ENCODE measurements around the gene MAP1LC3B. TPM values are rescaled to one million over a fixed set of nuclear protein-coding genes. Genes with fewer than 3 reads are reported as not detected.

The MAP1LC3B gene
- polyA plus RNA-seq, 1 donor from 2014 or later: 141 TPM

DNA sequence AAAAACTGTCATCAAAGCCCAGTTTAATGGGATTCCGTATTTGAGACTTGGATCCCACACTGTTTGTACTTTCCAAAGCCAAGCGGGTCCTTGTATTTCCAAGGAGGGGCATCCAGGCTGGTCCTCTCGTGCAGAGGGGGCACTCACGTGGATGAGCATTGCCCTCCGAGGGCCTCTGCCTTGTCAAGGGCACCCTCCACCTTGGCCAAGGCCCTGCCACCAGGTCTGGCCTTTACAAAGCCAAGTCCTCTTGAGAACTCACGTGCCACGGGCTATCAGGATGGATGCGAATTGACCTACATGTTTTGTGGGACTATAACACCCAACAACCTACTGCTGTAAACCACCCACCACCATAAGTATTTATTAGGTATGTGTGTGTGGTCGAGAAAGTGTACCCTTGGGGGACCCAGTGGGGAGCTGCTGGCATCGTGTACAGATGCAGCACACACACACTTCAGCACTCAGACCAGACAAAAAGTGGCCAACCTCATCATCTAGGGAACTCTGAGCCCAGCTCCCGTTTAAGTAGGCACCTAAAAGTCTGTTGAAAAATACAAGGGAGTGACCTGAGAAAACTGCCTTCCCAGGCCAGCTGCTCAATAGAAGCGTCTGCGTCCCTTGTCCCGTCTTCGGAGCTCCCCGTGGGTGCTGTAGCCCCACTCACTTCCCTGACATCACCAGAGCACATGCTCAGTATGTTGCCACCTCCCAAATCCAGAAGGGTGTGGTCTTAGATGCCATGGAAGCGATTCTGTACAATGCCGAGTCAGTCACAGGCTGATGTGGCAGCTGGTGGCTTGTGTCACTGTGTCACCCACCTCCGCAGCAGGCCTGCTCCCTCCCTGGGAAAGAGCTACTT is 12.9 kb downstream of the MAP1LC3B start:
- Mint-ChIP-seq H3K4me3 (no peak overlapping the region), H3K27me3 (no peaks in the 10 kb centered on the region), H3K4me1 (peaks cover 5 to 11% (median 7%) of the 10 kb centered on the region in 3 donors), H3K9me3 (no peaks in the 10 kb centered on the region), H3K36me3 (peaks cover 13% of the 10 kb centered on the region), H3K27ac (peak overlapping the region in 1 of 3 donors; percentile 35)

DNA sequence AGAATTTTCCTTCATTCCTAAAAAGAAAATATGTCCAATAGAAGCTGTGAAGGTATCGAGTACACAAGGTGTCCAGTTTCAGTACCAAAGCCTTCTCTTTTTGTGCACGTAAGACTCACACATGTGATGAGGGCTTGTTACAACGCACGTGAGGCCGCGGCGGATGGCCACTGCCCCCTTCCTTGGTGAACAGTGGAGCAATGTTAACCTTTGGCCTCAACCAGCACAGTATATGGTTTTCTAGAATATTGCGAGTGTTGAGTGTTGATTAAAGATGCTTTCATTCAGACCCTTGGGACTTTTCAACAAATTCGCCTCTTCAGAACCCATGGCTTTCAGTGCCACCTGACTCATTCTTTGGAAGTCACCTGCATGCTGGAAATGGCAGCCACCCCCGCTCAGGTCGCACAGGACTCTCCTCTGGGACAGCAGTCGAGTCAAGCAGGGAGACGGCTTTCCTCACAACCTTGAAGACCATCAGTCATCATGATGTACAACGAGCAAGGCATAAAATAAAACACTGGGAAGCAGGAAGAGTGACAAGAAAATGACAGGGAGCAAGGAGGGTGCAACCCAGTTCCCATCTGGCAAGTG is 14.5 kb downstream of the MAP1LC3B start:
- Mint-ChIP-seq H3K36me3 (peaks cover 11% of the 10 kb centered on the region), H3K27ac (peak overlapping the region in 1 of 3 donors; percentile 81), H3K27me3 (no peaks in the 10 kb centered on the region), H3K4me3 (no peak overlapping the region), H3K9me3 (no peaks in the 10 kb centered on the region), H3K4me1 (peaks cover 5 to 11% (median 7%) of the 10 kb centered on the region in 3 donors)

DNA sequence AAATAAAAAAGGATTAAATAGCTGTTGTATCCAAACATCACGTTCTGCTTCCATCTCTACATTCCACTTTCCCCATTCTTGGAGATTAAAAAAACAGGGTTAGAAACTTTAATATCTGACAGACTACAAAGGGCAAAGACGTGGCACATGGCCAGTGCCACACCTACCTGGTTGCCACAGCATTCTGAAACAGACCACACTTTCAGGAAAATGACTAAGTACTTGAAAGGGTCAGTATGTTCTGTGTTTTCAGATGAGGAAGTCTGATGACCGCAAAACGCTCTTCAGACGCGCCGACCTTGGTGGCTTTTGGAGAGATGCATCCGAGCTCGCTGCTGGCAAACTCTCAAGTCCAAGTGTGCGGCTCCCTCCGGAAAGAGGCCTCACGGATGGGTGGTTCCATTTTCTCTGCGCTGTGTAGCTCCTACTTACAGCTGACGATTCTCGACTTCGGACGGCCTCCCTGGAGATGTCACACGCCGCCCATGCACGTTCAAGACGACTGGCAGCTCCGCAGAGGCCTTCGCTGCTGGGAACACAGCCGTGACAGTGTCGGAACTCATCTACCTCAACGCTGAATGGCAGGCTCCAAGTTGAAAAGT is 15.5 kb downstream of the MAP1LC3B start:
- Mint-ChIP-seq H3K4me1 (peaks cover 5 to 11% (median 7%) of the 10 kb centered on the region in 3 donors), H3K4me3 (peak overlapping the region in 3 of 4 donors; percentile 11 to 72 (median 63)), H3K27me3 (no peaks in the 10 kb centered on the region), H3K36me3 (peaks cover 11% of the 10 kb centered on the region), H3K27ac (peak overlapping the region in 2 of 3 donors; percentile 25 to 81), H3K9me3 (no peaks in the 10 kb centered on the region)

DNA sequence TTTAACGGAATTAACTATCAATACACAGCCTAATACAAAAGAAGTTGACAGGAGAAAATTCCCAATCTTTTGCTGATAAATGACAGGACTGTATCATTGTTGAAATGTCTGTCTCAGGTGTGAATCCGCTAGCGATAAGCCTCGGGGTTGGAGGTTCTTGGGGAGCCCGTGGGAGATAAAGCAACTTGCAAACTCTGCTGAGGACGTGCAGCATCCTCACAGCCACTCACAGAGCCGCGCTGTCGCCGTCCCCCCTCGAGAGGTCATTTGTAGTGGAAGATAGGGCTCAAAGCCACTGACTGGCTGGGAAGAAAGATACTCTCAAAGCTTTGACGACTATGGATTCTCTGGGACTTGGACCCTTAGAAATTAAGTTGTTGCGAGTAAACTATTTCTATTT is 17.0 kb downstream of the MAP1LC3B start:
- H3K27me3 Mint-ChIP-seq: no peaks in the 10 kb centered on the region
- H3K9me3 Mint-ChIP-seq: no peaks in the 10 kb centered on the region
- no peak overlapping the region for H3K4me3 Mint-ChIP-seq
- no peak overlapping the region for H3K27ac Mint-ChIP-seq
- peaks cover 5 to 11% (median 7%) of the 10 kb centered on the region in 3 donors for H3K4me1 Mint-ChIP-seq
- H3K36me3 Mint-ChIP-seq: peaks cover 8% of the 10 kb centered on the region

DNA sequence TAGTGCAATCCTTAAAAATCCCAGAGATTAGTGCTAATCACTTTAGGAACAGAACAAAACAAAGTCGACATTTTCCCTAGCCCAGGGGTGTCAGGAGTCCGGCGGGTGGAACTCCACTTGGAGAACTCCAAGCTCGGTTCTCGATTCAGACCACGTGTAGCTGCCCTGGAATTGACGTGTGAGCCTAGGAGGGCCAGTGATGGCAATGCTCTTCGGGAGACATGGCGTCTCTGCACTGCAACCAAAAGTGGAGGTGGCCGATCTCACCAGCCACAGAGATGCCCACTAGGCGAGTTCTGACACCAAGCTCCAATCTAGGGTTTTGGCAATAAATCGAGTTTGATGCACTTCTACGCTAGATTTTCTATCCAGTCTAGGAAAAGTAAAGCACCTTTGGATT is 17.6 kb downstream of the MAP1LC3B start:
- no peak overlapping the region for H3K4me3 Mint-ChIP-seq
- H3K36me3 Mint-ChIP-seq: peaks cover 7% of the 10 kb centered on the region
- H3K4me1 Mint-ChIP-seq: peaks cover 5 to 13% (median 7%) of the 10 kb centered on the region in 3 donors
- no peaks in the 10 kb centered on the region for H3K9me3 Mint-ChIP-seq
- H3K27me3 Mint-ChIP-seq: no peaks in the 10 kb centered on the region
- H3K27ac Mint-ChIP-seq: no peak overlapping the region

DNA sequence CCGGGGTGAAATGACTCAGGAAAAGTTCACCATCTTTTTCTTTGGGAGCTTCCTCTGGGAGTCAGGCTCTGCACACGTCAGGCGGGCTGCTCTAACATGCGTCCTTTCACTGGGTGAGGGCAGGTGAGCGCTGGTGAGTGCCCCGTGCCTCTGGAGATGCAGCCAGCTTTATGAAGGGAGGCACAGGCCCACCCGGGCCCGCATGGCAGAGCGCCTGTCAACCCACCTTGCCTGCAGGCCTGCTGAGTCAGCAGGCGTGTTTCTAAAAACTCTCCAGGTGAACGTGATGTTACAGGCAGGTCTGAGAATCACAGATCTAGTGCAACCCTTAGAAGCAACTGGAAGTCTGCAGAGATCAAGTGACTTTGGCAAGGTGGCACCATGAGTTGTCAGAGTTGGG is 18.4 kb downstream of the MAP1LC3B start:
- no peak overlapping the region for H3K4me3 Mint-ChIP-seq
- H3K9me3 Mint-ChIP-seq: no peaks in the 10 kb centered on the region
- peaks cover 5% of the 10 kb centered on the region for H3K36me3 Mint-ChIP-seq
- H3K27ac Mint-ChIP-seq: no peak overlapping the region
- H3K4me1 Mint-ChIP-seq: peaks cover 5 to 13% (median 7%) of the 10 kb centered on the region in 3 donors
- H3K27me3 Mint-ChIP-seq: peaks cover 2% of the 10 kb centered on the region

DNA sequence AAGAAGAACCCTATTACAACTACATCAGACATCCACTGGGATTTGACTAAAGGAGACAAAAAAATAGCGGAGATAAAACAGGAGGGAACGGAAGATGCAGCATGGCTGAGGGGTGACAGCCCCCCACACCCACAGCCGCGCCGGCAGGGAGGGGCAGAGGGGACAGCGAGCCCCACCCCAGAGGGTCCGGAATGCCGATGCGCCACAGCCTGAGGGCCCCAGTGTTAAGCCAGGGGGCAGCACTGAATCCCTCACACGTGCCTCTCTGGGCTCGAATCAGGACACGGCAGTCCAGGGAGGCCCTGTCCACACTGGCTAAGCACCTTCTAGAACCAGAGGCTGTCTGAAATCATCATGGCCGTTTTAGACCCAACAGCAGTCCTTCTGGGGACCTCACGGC is 18.8 kb downstream of the MAP1LC3B start:
- H3K27me3 Mint-ChIP-seq: peaks cover 2% of the 10 kb centered on the region
- H3K4me3 Mint-ChIP-seq: no peak overlapping the region
- peaks cover 5 to 13% (median 7%) of the 10 kb centered on the region in 3 donors for H3K4me1 Mint-ChIP-seq
- H3K27ac Mint-ChIP-seq: no peak overlapping the region
- H3K9me3 Mint-ChIP-seq: no peaks in the 10 kb centered on the region
- peaks cover 3% of the 10 kb centered on the region for H3K36me3 Mint-ChIP-seq

DNA sequence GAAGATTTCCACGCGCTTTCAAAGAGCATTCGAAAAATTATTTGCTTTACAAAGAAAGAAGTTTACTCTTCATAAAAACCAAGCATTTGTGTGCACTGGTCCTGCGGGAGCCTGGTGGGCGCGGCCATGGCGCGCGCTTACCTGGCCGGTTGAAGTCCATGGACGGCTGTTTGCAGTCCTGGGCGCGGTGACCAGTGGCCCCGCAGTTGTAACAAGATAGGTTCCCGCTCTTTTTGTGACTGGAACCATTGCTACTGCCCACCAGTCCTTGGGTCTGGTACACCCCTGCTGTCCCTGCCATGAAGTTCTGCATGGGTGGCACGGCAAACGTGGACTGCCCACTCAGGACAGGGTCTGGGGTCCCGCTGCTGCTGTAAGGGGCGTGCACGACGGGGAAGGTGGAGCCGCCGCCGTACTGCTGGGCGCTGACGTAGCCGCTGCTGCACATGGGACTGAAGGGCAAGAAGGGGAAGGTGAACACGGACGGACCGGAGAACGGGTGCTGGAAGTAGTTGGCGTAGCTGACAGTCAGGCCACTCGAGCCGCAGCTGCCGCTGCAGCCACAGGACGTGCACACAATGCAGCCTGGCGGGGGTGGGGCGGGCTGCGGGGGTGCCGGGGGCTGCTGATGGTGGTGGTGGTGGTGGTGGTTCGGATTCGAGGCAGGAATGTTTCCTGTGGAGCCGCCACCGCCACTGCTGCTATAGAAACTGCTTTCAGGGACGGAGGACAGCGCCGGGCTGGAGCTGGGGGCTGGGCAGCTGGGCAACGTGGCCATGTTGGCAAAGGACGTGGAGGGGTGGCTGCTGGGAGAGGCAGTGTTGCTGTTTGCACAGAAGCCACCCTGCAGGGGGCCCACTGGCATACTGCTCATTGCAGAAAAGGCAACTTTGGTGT is 19.5 kb downstream of the MAP1LC3B start:
- Mint-ChIP-seq H3K27me3 (peaks cover 2% of the 10 kb centered on the region), H3K4me3 (no peak overlapping the region)

DNA sequence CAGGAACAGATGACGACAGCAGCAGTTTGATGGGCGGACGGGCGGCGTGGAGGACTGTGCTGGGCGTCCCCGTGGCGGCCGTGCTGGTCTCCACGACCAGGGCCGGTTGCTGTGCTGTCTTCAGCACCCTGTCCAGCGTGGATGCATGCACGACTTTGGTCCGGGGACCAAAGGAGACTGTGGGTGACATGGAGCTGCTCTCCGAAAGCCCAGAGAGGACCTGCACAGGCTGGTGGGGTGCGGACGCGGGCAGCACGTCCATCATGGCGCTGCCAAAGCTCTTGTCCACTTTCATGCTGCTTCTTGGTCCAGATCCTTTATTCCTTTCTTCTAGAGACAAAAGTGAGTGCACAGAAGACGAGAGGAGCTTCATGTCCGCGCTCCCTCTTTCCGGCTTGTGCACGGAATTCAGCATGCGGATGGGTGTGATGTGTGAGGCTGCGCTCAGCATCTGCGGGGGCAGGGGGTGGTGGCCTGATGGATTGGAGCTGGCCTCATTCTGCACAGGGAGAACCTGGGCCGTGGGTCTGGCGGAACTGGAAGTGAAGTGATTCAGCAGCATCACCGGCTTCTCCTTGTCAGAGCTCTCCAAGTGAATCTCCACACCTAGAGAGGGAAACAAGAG is 20.3 kb downstream of the MAP1LC3B start:
- H3K9me3 Mint-ChIP-seq: no peaks in the 10 kb centered on the region
- H3K27ac Mint-ChIP-seq: no peak overlapping the region
- H3K27me3 Mint-ChIP-seq: peaks cover 2% of the 10 kb centered on the region
- H3K36me3 Mint-ChIP-seq: peaks cover 1% of the 10 kb centered on the region
- H3K4me1 Mint-ChIP-seq: peaks cover 2 to 6% (median 4%) of the 10 kb centered on the region in 3 donors
- no peak overlapping the region for H3K4me3 Mint-ChIP-seq

More for the DNA sequence above, 19.5 kb downstream of the MAP1LC3B start:
- Mint-ChIP-seq H3K27ac (peak overlapping the region in 1 of 3 donors; percentile 59), H3K4me1 (peaks cover 5 to 13% (median 7%) of the 10 kb centered on the region in 3 donors), H3K9me3 (no peaks in the 10 kb centered on the region), H3K36me3 (peaks cover 3% of the 10 kb centered on the region)

DNA sequence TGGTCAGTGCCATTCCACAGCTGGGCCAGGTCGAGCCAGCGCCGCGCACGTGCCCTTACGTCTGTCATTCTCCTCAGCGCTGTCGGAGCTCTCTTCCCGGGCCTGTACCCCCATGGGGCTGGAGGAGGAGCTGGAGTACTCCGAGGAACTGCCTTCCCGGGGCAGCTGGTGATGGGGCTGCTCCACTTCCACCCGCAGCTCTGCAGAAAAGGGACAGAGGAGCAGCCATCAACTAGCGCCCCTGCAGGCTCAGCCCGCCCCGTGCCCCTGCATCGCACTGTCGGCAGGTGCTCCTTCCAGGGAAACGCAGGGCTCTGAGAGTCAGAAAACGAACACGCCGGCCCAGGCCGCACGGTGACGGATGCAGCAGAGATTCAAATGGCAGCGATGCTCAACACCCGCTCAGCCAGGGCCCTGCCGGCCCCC is 20.9 kb downstream of the MAP1LC3B start:
- H3K4me3 Mint-ChIP-seq: no peak overlapping the region
- H3K9me3 Mint-ChIP-seq: no peaks in the 10 kb centered on the region
- peaks cover 0 to 4% (median 0%) of the 10 kb centered on the region in 3 donors for H3K4me1 Mint-ChIP-seq
- H3K27me3 Mint-ChIP-seq: peaks cover 2% of the 10 kb centered on the region
- H3K36me3 Mint-ChIP-seq: peaks cover 1% of the 10 kb centered on the region
- no peak overlapping the region for H3K27ac Mint-ChIP-seq

DNA sequence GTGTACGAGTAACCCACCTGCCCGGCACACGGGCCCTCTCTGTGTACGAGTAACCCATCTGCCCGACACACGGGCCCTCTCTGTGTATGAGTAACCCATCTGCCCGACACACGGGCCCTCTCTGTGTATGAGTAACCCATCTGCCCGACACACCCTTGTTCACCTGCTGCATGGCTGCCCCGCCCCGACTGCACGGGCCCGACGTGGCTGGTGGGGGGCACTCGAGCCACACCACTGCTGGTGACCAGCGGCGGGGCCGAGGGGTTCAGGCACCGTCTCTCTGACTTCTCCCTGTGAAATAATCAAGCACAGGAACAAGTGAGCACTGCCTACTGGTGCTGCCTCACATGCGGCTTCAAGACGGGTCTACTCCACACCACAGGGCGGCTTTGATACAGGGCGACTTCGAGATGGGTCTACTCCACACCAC is 22.1 kb downstream of the MAP1LC3B start:
- peaks cover 2% of the 10 kb centered on the region for H3K27me3 Mint-ChIP-seq
- no peak overlapping the region for H3K4me3 Mint-ChIP-seq
- H3K9me3 Mint-ChIP-seq: no peaks in the 10 kb centered on the region
- peaks cover 0 to 2% (median 0%) of the 10 kb centered on the region in 3 donors for H3K4me1 Mint-ChIP-seq
- peaks cover 1% of the 10 kb centered on the region for H3K36me3 Mint-ChIP-seq
- no peak overlapping the region for H3K27ac Mint-ChIP-seq

DNA sequence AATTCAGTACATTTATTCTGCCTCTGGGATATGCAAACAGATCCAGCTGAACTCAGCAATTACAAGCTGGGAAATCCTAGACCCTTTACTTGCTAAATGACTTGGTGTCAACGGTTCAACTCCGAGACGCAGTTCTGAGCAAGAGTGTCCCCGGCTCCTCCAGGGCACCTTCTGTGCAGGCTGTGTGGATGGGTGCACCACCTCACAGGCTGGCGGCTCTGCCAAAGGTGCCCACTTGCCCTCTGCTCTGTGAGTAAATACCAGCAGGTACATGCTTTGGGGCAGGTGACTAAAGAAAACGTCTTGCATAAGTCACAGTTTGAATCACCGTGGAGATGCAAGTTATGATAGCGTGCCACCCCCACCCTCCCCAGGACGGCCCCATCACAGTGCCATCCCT is 23.3 kb downstream of the MAP1LC3B start:
- Mint-ChIP-seq H3K36me3 (peaks cover 1% of the 10 kb centered on the region), H3K4me3 (no peak overlapping the region), H3K27ac (no peak overlapping the region), H3K9me3 (no peaks in the 10 kb centered on the region), H3K4me1 (peaks cover 0 to 2% (median 0%) of the 10 kb centered on the region in 3 donors), H3K27me3 (peaks cover 2% of the 10 kb centered on the region)

DNA sequence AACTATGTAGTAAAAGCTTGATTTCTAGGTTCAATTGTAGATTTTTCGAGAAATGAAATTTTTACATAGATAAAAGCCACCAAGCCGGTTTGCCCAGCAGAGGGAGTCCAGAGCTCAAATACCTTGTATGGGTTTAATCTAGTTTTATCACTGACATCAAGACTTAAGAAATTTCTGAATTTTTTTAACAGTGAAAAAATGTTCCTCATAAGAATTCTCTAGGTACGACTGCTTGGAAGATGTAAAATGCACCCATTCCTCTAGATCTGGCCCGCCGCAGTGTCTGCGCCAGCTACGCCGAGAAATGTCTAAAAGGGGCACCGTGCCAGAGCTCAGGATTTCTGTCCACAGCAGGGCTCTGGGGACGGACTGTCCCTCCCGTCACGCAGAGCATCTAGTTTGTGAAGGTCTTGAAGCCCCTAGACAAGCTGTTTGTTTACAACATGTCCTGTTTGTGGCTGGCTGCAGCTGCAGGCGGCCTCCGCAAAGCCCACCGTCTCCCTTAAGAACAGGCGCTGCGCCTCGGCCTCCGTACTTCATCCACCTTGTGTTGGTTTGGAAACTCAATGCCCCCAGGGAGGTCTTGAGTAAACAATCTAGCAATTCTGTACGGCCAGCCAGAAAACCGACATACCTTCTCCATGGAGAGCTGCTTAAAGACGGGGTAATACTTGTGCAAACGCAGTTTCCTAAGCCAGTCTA is 24.8 kb downstream of the MAP1LC3B start:
- Mint-ChIP-seq H3K4me1 (peaks cover 0 to 2% (median 0%) of the 10 kb centered on the region in 3 donors), H3K27me3 (peaks cover 2% of the 10 kb centered on the region), H3K36me3 (peaks cover 1% of the 10 kb centered on the region), H3K4me3 (no peak overlapping the region), H3K27ac (no peak overlapping the region), H3K9me3 (no peaks in the 10 kb centered on the region)

All from IgD-negative memory B cell (primary cell).